Ureter (tissue), 1 donor: ENCODE data around the gene SELENOV. TPM values are rescaled to one million over a fixed set of nuclear protein-coding genes. Genes with fewer than 3 reads are reported as not detected.

Source experiments
- DNase-seq: peaks from one replicate; pipeline ENCODE4 v3.0.0-alpha.2; 2020; ENCODE audit warnings: low spot score
- total RNA-seq: library from RNA; stranded (reverse); gene quantifications from one replicate; pipeline ENCODE4 v1.2.4, GENCODE V29; 2023
- donor health status: DM: yes; HTN: yes; CAD: no.

SELENOV gene
- total RNA-seq, 1 donor from 2014 or later, result not detected

DNA sequence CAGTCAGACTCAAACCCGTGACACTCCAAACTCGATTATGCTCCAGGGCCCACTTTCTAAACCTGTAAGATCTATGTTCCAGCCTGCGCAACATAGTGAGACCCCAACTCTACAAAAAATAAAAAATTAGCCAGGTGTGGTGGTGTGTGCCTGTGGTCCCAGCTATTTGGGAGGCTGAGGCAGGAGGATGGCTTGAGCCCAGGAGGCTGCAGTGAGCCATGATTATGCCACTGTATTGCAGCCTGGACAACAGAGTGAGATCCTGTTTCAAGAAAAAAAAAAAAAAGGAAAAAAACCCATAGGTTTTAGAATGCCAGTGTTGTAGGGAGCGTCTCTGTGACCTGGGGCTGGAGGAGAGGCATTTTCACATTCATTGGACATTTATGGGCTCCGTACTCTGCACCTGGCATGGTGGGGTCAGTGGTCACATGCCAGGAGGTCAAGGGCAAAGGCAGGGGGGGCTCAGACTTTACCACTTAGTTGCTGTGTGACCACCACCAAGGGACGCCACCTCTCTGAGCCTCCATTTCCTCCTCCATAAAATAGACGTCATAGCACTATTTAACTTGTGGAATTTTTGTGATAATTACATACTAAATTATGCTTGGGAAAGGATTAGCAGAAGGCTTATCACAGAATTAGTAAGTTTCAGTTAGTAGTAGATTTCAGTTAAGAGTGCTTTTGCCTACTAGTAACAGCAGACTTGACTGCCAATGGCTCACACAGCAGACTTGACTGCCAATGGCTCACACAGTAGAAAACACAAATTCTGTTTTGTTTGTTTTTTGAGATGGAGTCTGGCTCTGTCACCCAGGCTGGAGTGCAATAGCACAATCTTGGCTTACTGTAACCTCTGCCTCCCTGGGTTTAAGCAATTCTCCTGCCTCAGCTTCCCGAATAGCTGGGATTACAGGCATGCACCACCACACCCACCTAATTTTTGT, 5.9 kb downstream of the SELENOV start:
- DNase-seq, result no peak

- DNase-seq, result no peak
Measured at GRCh38 chr19:39524495-39524894, 9.6 kb downstream of the SELENOV start.

GRCh38 chr19:39525205-39525604, 10.3 kb downstream of the SELENOV start:
- no peak for DNase-seq

DNA sequence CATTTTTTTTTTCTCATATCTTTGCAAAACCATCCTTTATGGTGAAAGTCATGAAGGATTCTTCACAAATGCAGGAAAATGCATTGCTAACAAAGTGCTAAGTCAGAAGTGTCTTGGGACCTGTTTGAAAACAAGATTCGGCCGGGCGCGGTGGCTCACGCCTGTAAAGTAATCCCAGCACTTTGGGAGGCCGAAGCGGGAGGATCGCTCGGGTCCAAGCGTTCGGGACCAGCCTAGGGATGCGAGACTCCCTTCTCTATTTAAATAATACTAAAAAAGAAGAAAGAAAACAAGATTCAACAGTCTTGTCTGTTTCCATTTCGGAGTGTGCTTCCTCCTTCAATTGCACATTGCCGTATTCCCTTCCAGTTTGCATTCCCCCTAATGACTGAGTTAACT, 16.9 kb downstream of the SELENOV start:
- no peak for DNase-seq

DNA sequence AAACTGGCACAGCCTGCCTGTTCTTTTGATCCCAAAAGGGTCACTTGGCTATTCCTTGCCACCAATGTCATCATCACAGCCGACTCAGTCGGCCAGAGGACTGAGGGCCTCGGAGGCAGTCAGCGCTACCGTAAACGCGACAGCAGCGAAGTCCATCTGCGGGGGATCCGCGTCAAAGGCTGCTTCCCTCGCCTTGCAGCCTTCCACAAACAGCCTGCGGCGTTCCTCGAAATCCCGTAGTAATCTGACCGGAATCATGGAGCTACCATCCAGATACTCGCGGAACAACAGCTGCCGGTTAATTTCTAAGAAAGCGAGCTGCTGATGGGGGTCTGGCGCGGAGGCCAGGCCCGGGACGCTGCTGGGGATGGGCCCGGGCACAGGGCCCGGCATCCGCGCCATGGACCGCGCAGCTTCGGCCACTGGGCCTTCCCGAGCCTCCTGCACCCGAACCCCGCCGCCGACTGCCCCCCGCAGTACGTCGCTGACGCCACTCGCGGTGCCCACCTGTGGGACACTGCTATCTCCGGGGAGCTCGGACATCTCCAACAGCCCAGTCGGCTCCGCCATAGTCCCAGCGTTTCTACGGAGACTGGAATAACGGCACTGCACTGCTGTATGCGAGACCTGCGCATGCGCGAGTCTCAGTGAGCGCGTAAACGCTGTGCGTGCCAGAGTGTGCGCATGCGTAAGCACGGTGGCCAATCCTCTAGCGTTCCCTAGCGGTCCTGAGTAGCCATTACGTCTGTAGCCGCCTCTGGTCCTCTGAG, 17.5 kb downstream of the SELENOV start, which contains the start of gene EID2B:
EID2B (minus strand) TSS at position 620 of the 770 bp plus-strand sequence; CDS start at position 570, 50 bp downstream.
- peak; percentile 95 for DNase-seq

DNA sequence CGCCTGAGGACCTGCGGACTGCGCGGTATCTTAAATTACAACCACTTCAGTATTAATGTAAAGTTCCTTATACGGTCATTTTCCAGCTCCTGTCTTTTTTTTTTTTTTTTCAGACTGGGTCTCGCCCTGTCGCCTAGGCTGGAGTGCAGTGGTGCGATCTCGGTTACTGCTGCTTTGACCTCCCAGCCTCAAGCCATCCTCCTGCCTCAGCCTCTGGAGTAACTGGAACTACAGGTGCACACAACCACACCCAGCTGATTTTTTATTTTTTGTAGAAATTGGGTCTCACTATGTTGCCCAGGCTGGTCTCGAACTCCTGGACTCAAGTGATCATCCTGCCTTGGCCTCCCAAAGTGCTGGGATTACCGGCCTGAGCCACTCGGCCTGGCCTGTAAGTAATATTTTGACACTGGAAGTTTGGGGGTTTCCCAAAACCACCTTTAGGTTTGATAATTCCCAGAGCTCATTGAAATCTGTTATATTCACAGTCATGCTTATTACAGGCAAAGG, 18.1 kb downstream of the SELENOV start:
- DNase-seq, result no peak

GRCh38 chr19:39533791-39534190, 18.9 kb downstream of the SELENOV start:
- no peak for DNase-seq

DNA sequence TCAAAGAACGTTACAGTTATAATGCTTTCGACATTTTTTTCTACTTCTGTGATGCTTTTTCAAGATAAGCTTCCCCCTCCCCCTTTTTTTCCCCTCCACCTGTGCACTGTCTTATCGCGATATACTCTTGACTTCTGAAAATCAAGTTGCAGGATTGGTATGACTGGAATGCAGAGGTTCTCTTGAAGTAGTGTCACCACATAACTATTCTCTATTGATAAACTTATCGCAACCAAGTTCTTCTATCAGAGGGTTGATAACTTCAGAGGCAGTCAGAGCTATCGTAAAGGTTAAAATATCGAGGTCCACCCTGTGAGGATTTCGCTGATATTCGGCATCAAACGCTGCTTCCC, 24.2 kb downstream of the SELENOV start:
- DNase-seq, result no peak

GRCh38 chr19:39539518-39540332, 24.8 kb downstream of the SELENOV start, which contains the start of gene EID2:
TSS of gene EID2 (minus strand) at chr19:39540161. CDS start at chr19:39540079, 82 bp downstream.
- DNase-seq, result peak; percentile 96

DNA sequence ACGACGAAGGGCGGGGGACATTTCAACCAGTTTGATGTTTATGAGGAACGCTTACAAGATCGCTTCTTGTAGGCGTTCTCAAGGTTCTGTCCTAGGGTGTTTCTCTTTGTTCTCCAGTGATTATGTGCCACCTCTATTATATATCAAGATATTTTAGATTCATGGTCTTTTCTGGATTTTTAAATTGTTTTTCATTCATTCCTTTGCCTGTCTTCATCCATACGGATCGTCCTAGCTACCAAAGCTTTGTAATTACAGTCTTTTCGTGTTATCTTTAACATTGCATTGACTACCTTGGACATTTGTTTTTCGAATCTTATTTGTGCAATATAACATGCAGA, 25.4 kb downstream of the SELENOV start:
- no peak for DNase-seq

- DNase-seq, result no peak
Measured at GRCh38 chr19:39542206-39542605, 27.3 kb downstream of the SELENOV start.

- no peak for DNase-seq
Measured at GRCh38 chr19:39543477-39543857, 28.5 kb downstream of the SELENOV start.

GRCh38 chr19:39544226-39544903, 29.4 kb downstream of the SELENOV start:
- DNase-seq, result no peak

- DNase-seq, result no peak
Measured at GRCh38 chr19:39544911-39545310, 30.0 kb downstream of the SELENOV start.

GRCh38 chr19:39546599-39546998, 31.7 kb downstream of the SELENOV start:
- DNase-seq, result no peak

GRCh38 chr19:39550197-39550596, 35.3 kb downstream of the SELENOV start:
- no peak for DNase-seq

DNA sequence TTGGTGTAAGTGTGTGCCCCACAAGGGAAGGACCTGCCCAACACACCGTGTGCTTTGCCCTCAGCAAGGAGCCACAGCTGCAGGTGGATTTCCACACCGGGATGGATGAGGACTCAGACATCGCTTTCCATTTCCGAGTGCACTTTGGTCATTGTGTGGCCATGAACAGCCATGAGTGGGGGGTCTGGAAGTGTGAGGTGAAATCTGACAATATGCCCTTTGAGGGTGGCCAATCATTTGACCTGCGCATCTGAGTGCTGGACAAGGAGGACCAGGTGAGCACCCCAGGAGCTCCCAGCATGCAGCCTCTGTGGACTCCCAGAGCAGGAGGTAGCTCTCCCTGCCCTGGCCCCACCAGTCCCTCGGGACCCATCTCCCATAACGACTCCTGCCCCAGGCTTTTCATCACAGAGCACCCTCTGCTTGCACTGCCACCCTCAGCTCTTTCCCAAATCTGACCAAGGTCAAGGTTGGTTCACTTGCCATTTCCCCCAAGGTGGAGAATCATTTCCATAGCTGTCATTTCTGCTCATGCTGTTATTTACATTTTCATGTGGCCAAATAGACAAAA, 38.2 kb downstream of the SELENOV start:
- no peak for DNase-seq

DNA sequence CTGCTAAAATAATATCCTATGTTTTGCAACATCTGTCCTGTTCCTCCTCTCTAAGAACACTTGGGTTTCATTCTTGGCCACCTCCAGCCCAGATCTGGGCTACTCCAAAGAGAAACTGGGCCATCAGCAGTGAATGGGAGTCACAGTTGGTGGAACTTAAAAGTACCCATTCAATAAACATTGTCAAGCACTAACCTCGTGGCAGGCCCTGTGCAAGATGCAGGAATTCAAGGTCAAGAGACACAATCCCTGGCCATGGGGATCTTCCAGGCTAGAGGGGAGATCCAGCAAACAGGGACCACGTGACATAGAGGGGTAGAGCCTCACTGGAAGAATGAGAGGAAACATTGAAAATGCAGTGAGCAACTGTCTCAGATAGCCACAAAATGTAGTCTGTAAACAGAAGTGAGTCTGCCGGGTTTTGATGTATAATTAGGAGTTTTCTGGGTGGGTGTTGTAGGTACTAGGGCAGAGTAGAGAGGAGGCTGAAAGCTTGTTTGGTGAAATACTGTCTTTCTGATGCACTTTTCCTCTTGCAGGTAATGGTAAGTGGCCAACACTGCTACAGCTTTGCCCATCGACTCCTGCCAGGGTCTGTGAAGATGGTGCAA, 39.9 kb downstream of the SELENOV start:
- DNase-seq, result no peak

DNA sequence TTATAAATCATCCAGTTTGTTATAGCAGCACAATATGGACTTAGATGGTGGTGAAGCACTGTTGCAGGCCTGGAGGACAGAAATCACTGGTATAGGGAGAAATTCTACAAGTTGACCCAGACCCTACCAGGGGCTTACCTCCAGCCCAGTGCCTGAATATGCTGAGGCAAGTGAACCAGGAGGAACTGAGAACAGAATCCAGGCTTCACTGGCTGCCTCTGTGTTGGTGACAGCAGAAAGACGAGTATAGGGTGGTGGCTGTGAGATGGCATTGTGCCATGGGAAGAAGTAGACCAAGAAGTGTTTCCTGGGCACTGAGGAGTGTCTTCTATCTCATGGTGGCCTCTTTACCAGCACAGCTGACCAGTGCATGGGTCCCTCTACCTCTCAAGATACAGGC, 40.9 kb downstream of the SELENOV start:
- no peak for DNase-seq
